LNCaP clone FGC (cell line): ENCODE measurements around the gene CALCB.
"Not testable (repeated sequence)": the region's sequence is repeated elsewhere in the genome, so short reads cannot be mapped to it uniquely, and the experiment has no call there.

Source experiments
- DNase-seq: peaks from one replicate; pipeline ENCODE4 v3.0.0-alpha.2; 2011; ENCODE audit warnings: low read depth
- H3K4me3 ChIP-seq: 2 replicates; pipeline ENCODE4 v1.5.1; 2011; ENCODE audit warnings: mild to moderate bottlenecking, low read depth, low read length, control low read depth
- CTCF ChIP-seq: IDR thresholded peaks from 2 replicates; pipeline ENCODE4 v1.5.1; 2012; ENCODE audit warnings: mild to moderate bottlenecking; ENCODE audit not compliant: control insufficient read depth, insufficient read depth; ENCODE audit errors: extremely low read depth

The CALCB gene

GRCh38 chr11:15057329-15057728 is 16.1 kb upstream of the CALCB start:
- DNase-seq = no peak
- TF ChIP-seq CTCF = no peak
- no peak overlapping the region for H3K4me3 ChIP-seq

GRCh38 chr11:15059132-15059915 is 14.1 kb upstream of the CALCB start:
- H3K4me3 ChIP-seq = no peak overlapping the region
- DNase-seq = no peak
- no peak for TF ChIP-seq CTCF

- DNase-seq = no peak
- TF ChIP-seq CTCF = no peak
- no peak overlapping the region for H3K4me3 ChIP-seq
Observed at GRCh38 chr11:15062599-15062998, 10.8 kb upstream of the CALCB start.

DNA sequence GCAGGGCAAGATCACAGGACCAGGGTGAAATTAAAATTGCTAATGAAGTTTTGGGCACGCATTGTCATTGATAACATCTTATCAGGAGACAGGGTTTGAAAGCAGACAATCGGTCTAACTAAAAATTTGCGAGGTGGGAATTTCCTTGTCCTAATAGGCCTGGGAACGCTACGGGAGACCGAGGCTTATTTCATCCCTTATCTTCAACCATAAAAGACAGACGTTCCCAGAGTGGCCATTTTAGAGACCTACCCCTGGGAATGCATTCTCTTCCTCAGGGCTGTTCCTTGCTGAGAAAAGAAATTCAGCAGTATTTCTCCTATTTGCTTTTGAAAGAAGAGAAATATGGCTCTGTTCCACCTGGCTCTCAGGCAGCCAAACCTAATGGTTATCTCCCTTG is 3.6 kb upstream of the CALCB start:
- not testable (repeated sequence) for DNase-seq, H3K4me3 ChIP-seq

DNA sequence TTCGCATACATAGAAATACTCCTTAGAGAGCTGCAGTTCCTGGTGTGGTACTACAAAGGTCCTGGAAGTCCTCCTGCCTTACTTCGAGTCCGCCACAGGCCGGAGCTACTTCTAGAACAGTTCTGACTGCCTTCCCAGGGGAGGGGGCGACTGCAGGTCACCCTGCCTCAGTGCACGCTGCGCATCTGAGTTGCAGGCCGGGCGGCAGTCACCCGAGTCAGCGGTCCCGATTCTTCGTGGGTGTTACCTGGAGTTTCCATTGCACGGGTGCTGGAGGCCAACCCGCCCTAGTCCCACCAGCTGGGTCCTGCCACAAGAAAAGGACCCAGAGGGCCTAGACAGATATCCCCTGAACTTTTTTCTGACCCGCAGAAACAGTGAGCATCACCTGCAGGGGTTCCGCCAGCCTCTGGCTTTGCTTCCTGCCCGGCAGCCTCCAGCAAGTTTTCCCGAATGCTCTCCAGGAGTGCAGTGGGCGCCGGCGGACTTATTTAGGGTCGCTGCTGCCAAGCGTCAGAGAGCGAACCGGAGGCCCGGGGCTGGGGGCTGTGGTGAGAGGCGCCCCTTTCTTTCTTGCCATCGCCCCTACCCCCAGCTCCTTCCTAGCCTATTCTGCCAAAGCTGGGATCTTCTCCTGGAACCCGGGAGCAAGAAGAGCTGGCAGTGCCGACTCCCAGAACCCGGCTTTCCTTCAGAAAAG is 1.7 kb upstream of the CALCB start:
- no peak for DNase-seq
- no peak for TF ChIP-seq CTCF
- no peak overlapping the region for H3K4me3 ChIP-seq

DNA sequence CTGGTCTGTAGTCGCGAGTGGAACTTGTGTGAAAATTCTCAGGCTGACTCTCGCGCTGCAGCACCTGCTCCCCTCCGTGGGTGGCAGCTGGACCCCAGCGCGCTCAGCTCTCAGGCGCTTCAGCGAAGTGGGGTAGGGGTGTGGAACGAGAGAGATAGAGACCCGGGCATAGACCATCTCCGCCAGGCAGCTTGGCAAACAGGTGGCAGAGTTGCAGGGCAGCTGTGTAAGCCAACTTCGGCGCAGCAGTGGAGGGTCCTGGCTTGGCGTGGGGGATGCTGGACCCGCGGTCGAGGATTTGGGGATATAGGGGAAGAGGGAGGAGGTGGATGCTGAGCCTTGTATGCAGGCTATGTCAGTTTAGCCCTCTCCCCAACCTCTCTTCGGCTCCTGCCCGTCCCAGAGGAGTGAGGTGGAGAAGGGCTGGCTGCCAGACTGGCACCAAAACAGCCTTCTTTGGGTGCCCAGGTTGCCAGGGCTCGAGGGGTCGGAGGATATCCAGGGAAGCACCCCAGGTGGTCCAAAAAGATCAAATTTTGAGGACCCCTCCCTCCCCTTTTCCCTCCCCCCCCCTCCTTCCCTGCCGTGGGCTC is 746 bp upstream of the CALCB start:
- DNase-seq = no peak
- TF ChIP-seq CTCF = no peak

More for the DNA sequence above, 746 bp upstream of the CALCB start:
- no peak overlapping the region for H3K4me3 ChIP-seq
